Endothelial cell (in vitro differentiated cells): Measurements from ENCODE around the gene LANCL2. TPM values are rescaled to one million over a fixed set of nuclear protein-coding genes. Genes with fewer than 3 reads are reported as not detected.
"Not testable (repeated sequence)": the region's sequence is repeated elsewhere in the genome, so short reads cannot be mapped to it uniquely, and the experiment has no call there.

Experiments
- DNase-seq: peaks from one replicate; pipeline ENCODE4 v3.0.0; 2021; ENCODE audit warnings: low spot score
- H3K27ac Mint-ChIP-seq: one replicate; pipeline ENCODE4 v1.8.0; 2021; ENCODE audit warnings: mixed read lengths, inconsistent platforms; ENCODE audit not compliant: unreplicated experiment
- H3K27me3 Mint-ChIP-seq: one replicate; pipeline ENCODE4 v1.8.0; 2021; ENCODE audit warnings: mild to moderate bottlenecking, moderate library complexity, mixed read lengths, inconsistent platforms; ENCODE audit not compliant: unreplicated experiment
- H3K36me3 Mint-ChIP-seq: one replicate; pipeline ENCODE4 v1.8.0; 2021; ENCODE audit warnings: mild to moderate bottlenecking, low read depth, mixed read lengths, inconsistent platforms; ENCODE audit not compliant: unreplicated experiment
- H3K4me1 Mint-ChIP-seq: one replicate; pipeline ENCODE4 v1.8.0; 2021; ENCODE audit warnings: mild to moderate bottlenecking, mixed read lengths, inconsistent platforms; ENCODE audit not compliant: unreplicated experiment
- H3K4me3 Mint-ChIP-seq: one replicate; pipeline ENCODE4 v1.8.0; 2021; ENCODE audit warnings: mild to moderate bottlenecking, mixed read lengths, inconsistent platforms; ENCODE audit not compliant: unreplicated experiment
- H3K9me3 Mint-ChIP-seq: one replicate; pipeline ENCODE4 v1.8.0; 2021; ENCODE audit warnings: mixed read lengths, inconsistent platforms; ENCODE audit not compliant: unreplicated experiment
- CTCF ChIP-seq: fragments of 200-600 bp; sonication (generic); IDR thresholded peaks from one replicate; pipeline ENCODE4 v1.5.0; 2021; ENCODE audit warnings: antibody characterized with exemption; ENCODE audit not compliant: unreplicated experiment
- total RNA-seq: library from RNA; stranded (reverse); fragmentation: NEBNext Ultra II Directional; extraction: Animal tissue kit (Norgen Biotek cat#: 25700); gene quantifications from one replicate; pipeline ENCODE4 v1.2.1, GENCODE V29; 2021; ENCODE audit not compliant: unreplicated experiment

LANCL2 gene
- total RNA-seq, 1 donor from 2014 or later = 14.8 TPM

- peaks cover 6% of the 10 kb centered on the region for H3K27me3 Mint-ChIP-seq
- DNase-seq = no peak
- no peaks in the 10 kb centered on the region for H3K9me3 Mint-ChIP-seq
- peaks cover 15% of the 10 kb centered on the region for H3K4me1 Mint-ChIP-seq
- H3K27ac Mint-ChIP-seq = no peak overlapping the region
- H3K4me3 Mint-ChIP-seq = no peak overlapping the region
- H3K36me3 Mint-ChIP-seq = no peaks in the 10 kb centered on the region
- no peak for TF ChIP-seq CTCF
These were observed 16.0 kb upstream of the LANCL2 start for GRCh38 chr7:55349121-55349520.

- no peak for DNase-seq
- H3K27ac Mint-ChIP-seq = no peak overlapping the region
- H3K4me1 Mint-ChIP-seq = peaks cover 15% of the 10 kb centered on the region
- no peaks in the 10 kb centered on the region for H3K36me3 Mint-ChIP-seq
- TF ChIP-seq CTCF = no peak
- no peaks in the 10 kb centered on the region for H3K9me3 Mint-ChIP-seq
- H3K27me3 Mint-ChIP-seq = peaks cover 3% of the 10 kb centered on the region
- no peak overlapping the region for H3K4me3 Mint-ChIP-seq
These were observed 14.9 kb upstream of the LANCL2 start for GRCh38 chr7:55350281-55350680.

- peaks cover 3% of the 10 kb centered on the region for H3K27me3 Mint-ChIP-seq
- H3K9me3 Mint-ChIP-seq = no peaks in the 10 kb centered on the region
- TF ChIP-seq CTCF = no peak
- no peak for DNase-seq
- H3K4me1 Mint-ChIP-seq = peaks cover 15% of the 10 kb centered on the region
- no peak overlapping the region for H3K4me3 Mint-ChIP-seq
- H3K36me3 Mint-ChIP-seq = no peaks in the 10 kb centered on the region
- H3K27ac Mint-ChIP-seq = no peak overlapping the region
These were observed 13.9 kb upstream of the LANCL2 start for GRCh38 chr7:55351263-55351662.

GRCh38 chr7:55352947-55353273 is 12.2 kb upstream of the LANCL2 start:
- not testable (repeated sequence) for H3K27me3 Mint-ChIP-seq, H3K27ac Mint-ChIP-seq, H3K4me3 Mint-ChIP-seq, H3K36me3 Mint-ChIP-seq, H3K9me3 Mint-ChIP-seq, DNase-seq
- peaks cover 15% of the 10 kb centered on the region for H3K4me1 Mint-ChIP-seq

- Mint-ChIP-seq H3K4me1 (no peaks in the 10 kb centered on the region), H3K27me3 (no peaks in the 10 kb centered on the region), H3K9me3 (no peaks in the 10 kb centered on the region), H3K4me3 (no peak overlapping the region), H3K27ac (no peak overlapping the region), H3K36me3 (no peaks in the 10 kb centered on the region)
- TF ChIP-seq CTCF = no peak
- DNase-seq = no peak
These were observed 4.7 kb upstream of the LANCL2 start for GRCh38 chr7:55360486-55360885.

GRCh38 chr7:55361560-55361959 is 3.6 kb upstream of the LANCL2 start:
- H3K9me3 Mint-ChIP-seq = no peaks in the 10 kb centered on the region
- H3K4me3 Mint-ChIP-seq = no peak overlapping the region
- TF ChIP-seq CTCF = no peak
- no peak for DNase-seq
- peaks cover 2% of the 10 kb centered on the region for H3K4me1 Mint-ChIP-seq
- H3K27ac Mint-ChIP-seq = no peak overlapping the region
- no peaks in the 10 kb centered on the region for H3K36me3 Mint-ChIP-seq
- H3K27me3 Mint-ChIP-seq = no peaks in the 10 kb centered on the region
